Measurements from ENCODE around the gene SNCB. TPM values are rescaled to one million over a fixed set of nuclear protein-coding genes. Genes with fewer than 3 reads are reported as not detected.

SNCB gene
- total RNA-seq, 1 experiment from 2014 or later = 2.1 TPM

GRCh38 chr5:176664886-176665285, 34.6 kb upstream of the SNCB start:
- Histone ChIP-seq H3F3A (ENCODE audit: low read length, unreplicated experiment) (no peaks in the 10 kb centered on the region), H3K9me3 (ENCODE audit: low read length) (no peaks in the 10 kb centered on the region), H3K27ac (ENCODE audit: low read length) (no peak overlapping the region), H3K4me2 (ENCODE audit: low read length) (no peak overlapping the region), H3K4me1 (ENCODE audit: insufficient read depth, low read length) (no peaks in the 10 kb centered on the region), H3K79me2 (ENCODE audit: low read length) (no peaks in the 10 kb centered on the region), H3K9ac (ENCODE audit: low read length) (no peak overlapping the region), H3K4me3 (ENCODE audit: low read length) (no peak overlapping the region), H3K9me2 (replicated peaks; ENCODE audit: low read length) (no peaks in the 10 kb centered on the region), H3K36me3 (ENCODE audit: low read depth, low read length) (no peaks in the 10 kb centered on the region), H4K20me1 (ENCODE audit: low read length) (no peaks in the 10 kb centered on the region), H2AFZ (ENCODE audit: low read length) (no peak overlapping the region), H3K27me3 (ENCODE audit: low read length) (peaks cover 23% of the 10 kb centered on the region; the same call in 1 of the 2 replicates)
- no TSS peak for BruUV-seq (replicated peaks)
- DNase-seq = no peak
- ChIA-PET POLR2A (ENCODE audit: unreplicated experiment) (no interaction called here), CTCF (no interaction called here)
- no peak for TF ChIP-seq EZH2phosphoT487 (IDR thresholded peaks at IDR 0.05; ENCODE audit: borderline replicate concordance, low read length)
- TF ChIP-seq EZH2 (IDR thresholded peaks at IDR 0.05; ENCODE audit: low read length, unreplicated experiment) = no peak
- TF ChIP-seq, protein P1, sequence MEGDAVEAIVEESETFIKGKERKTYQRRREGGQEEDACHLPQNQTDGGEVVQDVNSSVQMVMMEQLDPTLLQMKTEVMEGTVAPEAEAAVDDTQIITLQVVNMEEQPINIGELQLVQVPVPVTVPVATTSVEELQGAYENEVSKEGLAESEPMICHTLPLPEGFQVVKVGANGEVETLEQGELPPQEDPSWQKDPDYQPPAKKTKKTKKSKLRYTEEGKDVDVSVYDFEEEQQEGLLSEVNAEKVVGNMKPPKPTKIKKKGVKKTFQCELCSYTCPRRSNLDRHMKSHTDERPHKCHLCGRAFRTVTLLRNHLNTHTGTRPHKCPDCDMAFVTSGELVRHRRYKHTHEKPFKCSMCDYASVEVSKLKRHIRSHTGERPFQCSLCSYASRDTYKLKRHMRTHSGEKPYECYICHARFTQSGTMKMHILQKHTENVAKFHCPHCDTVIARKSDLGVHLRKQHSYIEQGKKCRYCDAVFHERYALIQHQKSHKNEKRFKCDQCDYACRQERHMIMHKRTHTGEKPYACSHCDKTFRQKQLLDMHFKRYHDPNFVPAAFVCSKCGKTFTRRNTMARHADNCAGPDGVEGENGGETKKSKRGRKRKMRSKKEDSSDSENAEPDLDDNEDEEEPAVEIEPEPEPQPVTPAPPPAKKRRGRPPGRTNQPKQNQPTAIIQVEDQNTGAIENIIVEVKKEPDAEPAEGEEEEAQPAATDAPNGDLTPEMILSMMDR (conservative IDR thresholded peaks at IDR 0.05; ENCODE audit: low read depth, low read length) = no peak
- no peak for ATAC-seq
- intact Hi-C loops (cut with micrococcal nuclease) = loop anchor here (10.0 kb wide), 1 partner anchor 150 kb away; the partner anchor contains the start of gene UNC5A

DNA sequence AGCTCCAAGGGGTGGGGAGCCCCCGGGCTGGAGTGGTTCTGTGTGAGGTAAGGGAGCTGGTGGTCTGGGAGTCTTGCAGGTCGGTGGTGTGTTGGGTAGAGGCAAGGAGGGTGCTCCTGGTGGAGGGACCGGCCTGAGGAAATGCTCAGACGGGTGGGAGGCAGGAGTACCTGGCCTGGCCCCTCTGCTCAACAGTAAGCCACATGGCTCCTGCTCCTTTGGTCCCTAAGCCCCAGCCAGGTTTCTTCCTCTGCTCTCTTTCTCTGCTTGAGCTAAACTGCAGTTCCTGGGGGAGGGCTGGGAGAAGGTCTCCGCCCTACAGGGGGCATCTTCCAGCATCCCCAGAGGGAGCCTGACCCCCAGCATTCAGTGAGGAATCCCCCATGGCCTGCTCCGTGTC, 34.1 kb upstream of the SNCB start:
- H3F3A ChIP-seq (ENCODE audit: low read length, unreplicated experiment) = no peaks in the 10 kb centered on the region
- no peaks in the 10 kb centered on the region for H3K9me2 ChIP-seq (replicated peaks; ENCODE audit: low read length)
- H4K20me1 ChIP-seq (ENCODE audit: low read length) = no peaks in the 10 kb centered on the region
- H3K79me2 ChIP-seq (ENCODE audit: low read length) = no peaks in the 10 kb centered on the region
- no peak overlapping the region for H3K9ac ChIP-seq (ENCODE audit: low read length)
- no peak overlapping the region for H3K4me3 ChIP-seq (ENCODE audit: low read length)
- no peaks in the 10 kb centered on the region for H3K36me3 ChIP-seq (ENCODE audit: low read depth, low read length)
- ChIA-PET POLR2A (ENCODE audit: unreplicated experiment) (interaction anchor here (0.8 kb wide), 1 partner anchor 17 kb away, joined by 4 read pairs; no protein-coding TSS in a partner anchor), CTCF (no interaction called here)
- TF ChIP-seq EZH2phosphoT487 (IDR thresholded peaks at IDR 0.05; ENCODE audit: borderline replicate concordance, low read length) (no peak), EZH2 (IDR thresholded peaks at IDR 0.05; ENCODE audit: low read length, unreplicated experiment) (no peak)
- TF ChIP-seq, protein P1 (conservative IDR thresholded peaks at IDR 0.05; ENCODE audit: low read depth, low read length) = no peak
- no peaks in the 10 kb centered on the region for H3K9me3 ChIP-seq (ENCODE audit: low read length)
- H3K4me2 ChIP-seq (ENCODE audit: low read length) = no peak overlapping the region
- BruUV-seq (replicated peaks) = no TSS peak
- H2AFZ ChIP-seq (ENCODE audit: low read length) = no peak overlapping the region
- peaks cover 20% of the 10 kb centered on the region; the same call in 1 of the 2 replicates for H3K27me3 ChIP-seq (ENCODE audit: low read length)
- H3K4me1 ChIP-seq (ENCODE audit: insufficient read depth, low read length) = no peaks in the 10 kb centered on the region
- ATAC-seq (no peak), DNase-seq (no peak)
- no peak overlapping the region for H3K27ac ChIP-seq (ENCODE audit: low read length)
- intact Hi-C loops (cut with micrococcal nuclease) = loop anchor here (10.0 kb wide), 1 partner anchor 150 kb away; the partner anchor contains the start of gene UNC5A

- BruUV-seq (replicated peaks) = no TSS peak
- H3K27ac ChIP-seq (ENCODE audit: low read length) = no peak overlapping the region
- CTCF ChIA-PET = no interaction called here
- H4K20me1 ChIP-seq (ENCODE audit: low read length) = no peaks in the 10 kb centered on the region
- intact Hi-C loops (cut with micrococcal nuclease) = loop anchor here (10.0 kb wide), 1 partner anchor 151 kb away; the partner anchor contains the start of gene UNC5A
- ATAC-seq (no peak), DNase-seq (no peak)
- H3F3A ChIP-seq (ENCODE audit: low read length, unreplicated experiment) = no peaks in the 10 kb centered on the region
- H3K4me3 ChIP-seq (ENCODE audit: low read length) = no peak overlapping the region
- H3K9me2 ChIP-seq (replicated peaks; ENCODE audit: low read length) = no peaks in the 10 kb centered on the region
- no peaks in the 10 kb centered on the region for H3K4me1 ChIP-seq (ENCODE audit: insufficient read depth, low read length)
- H2AFZ ChIP-seq (ENCODE audit: low read length) = no peak overlapping the region
- POLR2A ChIA-PET (ENCODE audit: unreplicated experiment) = interaction anchor here (0.8 kb wide), 1 partner anchor 18 kb away, joined by 4 read pairs; no protein-coding TSS in a partner anchor
- no peaks in the 10 kb centered on the region for H3K36me3 ChIP-seq (ENCODE audit: low read depth, low read length)
- TF ChIP-seq, protein P1 (conservative IDR thresholded peaks at IDR 0.05; ENCODE audit: low read depth, low read length) = no peak
- TF ChIP-seq EZH2 (IDR thresholded peaks at IDR 0.05; ENCODE audit: low read length, unreplicated experiment) = no peak
- no peak for TF ChIP-seq EZH2phosphoT487 (IDR thresholded peaks at IDR 0.05; ENCODE audit: borderline replicate concordance, low read length)
- no peak overlapping the region for H3K4me2 ChIP-seq (ENCODE audit: low read length)
- no peak overlapping the region for H3K9ac ChIP-seq (ENCODE audit: low read length)
- no peaks in the 10 kb centered on the region for H3K9me3 ChIP-seq (ENCODE audit: low read length)
- no peaks in the 10 kb centered on the region for H3K79me2 ChIP-seq (ENCODE audit: low read length)
- H3K27me3 ChIP-seq (ENCODE audit: low read length) = 0 out of 2 replicates have a peak, but pooled peaks cover 10% of the 10 kb centered on the region
Measured at GRCh38 chr5:176663566-176663965, 33.2 kb upstream of the SNCB start.

Measured in PC-3 (cell line).